HG03432 (cell line): ENCODE measurements around the gene SND1.
"Not testable (repeated sequence)": the region's sequence is repeated elsewhere in the genome, so short reads cannot be mapped to it uniquely, and the experiment has no call there.

Experiments used
- ATAC-seq: cut with Tn5 transposase; IDR thresholded peaks from one replicate; pipeline ENCODE4 v1.9.1; 2021; ENCODE audit warnings: mild to moderate bottlenecking, moderate library complexity; ENCODE audit not compliant: unreplicated experiment

SND1 gene

DNA sequence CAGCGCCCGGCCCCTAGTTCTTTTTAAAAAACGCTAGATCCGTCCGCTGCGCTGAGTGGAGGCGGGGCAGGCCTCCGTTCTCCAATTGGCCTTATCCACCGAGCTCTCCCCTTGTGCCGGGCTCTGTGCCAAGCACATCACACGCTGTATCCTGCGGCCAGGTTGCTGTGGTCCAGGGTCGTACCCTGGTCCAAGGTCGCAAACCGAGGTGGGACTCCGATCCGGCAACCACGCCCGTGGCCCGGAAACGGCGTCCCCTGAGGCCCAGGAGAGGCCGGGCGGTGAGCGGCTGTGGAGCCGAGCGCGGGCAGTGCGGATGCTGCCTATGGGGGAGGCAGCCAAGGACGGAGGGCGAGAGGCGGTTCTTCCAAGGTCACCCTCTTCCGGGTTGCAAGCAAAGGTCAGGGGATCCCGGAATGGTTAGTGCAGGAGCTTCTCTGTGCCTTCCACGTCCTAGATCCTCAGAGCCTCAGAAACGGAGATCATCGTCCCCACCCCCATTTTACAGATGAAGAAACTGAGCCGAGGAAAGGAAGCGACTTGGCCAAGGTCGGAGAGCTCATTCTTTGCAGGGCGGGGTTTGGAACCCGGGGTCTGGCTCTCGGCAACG is 451.6 kb downstream of the SND1 start:
- ATAC-seq: peak; percentile 42

DNA sequence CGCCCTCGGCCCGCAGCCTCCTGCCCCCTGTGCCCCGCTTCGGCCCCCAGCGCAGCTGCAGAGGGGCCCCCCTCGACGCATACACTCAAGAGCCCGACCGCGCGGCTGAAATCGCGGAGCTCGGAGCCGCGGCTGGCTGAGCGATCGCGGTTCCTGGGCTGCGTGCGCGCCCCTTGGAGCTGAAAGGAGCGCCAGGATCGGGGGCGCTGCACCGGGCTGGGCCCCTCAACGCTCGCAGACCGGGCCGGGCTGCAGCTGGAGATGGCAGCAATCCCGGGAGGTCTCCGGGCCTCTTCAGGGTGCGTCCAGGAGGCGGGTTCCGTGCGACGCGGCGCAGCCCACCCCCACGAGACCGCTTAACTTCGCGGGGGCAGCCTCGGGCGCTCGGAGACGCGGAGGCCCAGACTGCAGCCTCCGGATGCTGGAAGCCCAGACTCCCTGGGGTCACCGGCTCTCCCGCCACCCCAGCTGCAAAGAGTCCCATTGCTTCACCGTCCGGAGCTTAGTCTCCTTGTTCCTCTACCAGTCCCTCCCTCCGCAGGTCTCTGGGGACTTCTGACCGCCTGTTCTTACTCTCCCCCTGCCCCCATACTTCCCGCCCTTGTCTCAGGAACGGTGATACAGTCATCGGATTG is 452.2 kb downstream of the SND1 start:
- ATAC-seq: peak; percentile 24

- no peak for ATAC-seq
These were observed 453.4 kb downstream of the SND1 start for GRCh38 chr7:128105228-128106022.

DNA sequence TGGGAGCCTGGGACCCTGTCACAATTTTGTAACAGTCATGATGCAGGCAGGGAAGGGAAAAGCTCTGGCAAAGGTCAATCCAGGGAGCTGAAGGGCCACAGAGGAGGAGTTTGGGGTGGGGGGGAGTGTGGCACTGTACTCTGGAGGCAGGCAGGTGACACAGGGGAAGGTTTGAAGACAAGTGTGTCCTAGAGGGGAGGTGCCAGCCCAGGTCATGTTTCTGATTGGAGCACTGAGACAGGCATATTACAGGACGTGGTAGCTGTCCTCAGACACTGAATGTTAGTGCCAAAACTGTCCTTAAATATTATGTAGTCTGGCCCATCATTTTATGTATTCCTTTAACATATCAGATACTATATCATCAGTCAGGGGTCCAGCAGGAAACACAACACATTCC is 454.8 kb downstream of the SND1 start:
- no peak for ATAC-seq

- ATAC-seq: not testable (repeated sequence)
These were observed 455.5 kb downstream of the SND1 start for GRCh38 chr7:128107516-128107915.

DNA sequence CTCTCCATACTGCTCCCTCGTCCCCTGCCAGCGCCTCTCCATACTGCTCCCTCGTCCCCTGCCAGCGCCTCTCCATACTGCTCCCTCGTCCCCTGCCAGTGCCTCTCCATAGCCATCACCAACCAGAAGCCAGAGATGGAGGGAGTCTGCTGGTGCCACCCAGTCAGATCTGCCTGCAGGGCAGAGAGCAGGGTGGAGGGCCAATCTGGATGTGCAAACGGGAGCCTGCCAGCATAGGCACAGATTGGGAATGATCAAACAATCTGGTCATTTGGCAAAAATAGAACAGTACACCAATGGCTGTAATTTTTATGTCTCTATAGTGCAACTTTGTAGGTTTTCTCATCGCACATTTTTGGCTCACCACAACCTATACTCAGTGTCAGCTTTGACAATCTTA is 456.1 kb downstream of the SND1 start:
- ATAC-seq: no peak

GRCh38 chr7:128108641-128109423 is 456.8 kb downstream of the SND1 start:
- peak; percentile 87 for ATAC-seq

GRCh38 chr7:128109424-128109969 is 457.5 kb downstream of the SND1 start:
- ATAC-seq: not testable (repeated sequence)

GRCh38 chr7:128110641-128111364 is 458.8 kb downstream of the SND1 start:
- no peak for ATAC-seq

GRCh38 chr7:128112018-128112780 is 460.2 kb downstream of the SND1 start:
- no peak for ATAC-seq

DNA sequence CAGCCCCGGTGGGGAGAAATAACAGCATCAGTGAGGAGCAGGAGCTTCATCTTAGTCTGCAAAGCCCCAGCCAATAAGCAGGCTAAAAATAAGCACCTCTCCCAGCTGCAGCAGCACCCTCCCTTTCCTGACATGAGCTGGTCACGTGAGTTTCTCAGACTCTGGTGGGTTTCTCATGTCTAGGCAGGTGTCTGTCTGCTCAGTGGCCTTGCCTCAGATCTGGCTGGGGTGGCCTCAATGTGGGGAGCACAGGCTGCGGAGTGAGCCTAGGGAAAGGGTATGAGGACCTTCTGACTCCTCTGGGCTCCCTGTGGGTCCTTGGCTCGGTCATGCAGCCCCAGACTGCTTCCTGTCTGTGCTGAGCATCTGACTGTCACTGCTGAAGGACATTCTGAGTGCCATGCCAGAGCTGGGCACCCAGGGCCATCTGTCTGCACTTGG is 460.8 kb downstream of the SND1 start:
- ATAC-seq: peak; percentile 25

DNA sequence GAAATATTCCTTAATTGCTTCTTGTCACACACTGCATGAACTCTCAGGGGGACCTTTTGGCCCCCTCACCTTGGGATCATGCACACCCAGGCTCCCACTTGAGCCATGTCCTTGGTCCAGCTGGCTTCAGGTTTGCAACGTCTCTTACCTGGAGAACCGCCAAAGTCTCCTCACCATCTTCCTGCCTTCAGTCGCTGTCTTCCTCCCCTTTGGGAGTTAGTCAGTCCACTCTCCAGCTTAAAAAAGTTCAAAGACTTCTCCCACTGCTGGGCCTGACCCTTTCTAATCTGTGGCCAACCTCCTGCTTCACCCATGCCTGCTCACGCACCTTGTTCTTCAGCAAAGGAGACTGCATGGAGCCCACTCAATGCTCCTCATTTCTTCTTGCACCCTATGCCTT is 461.8 kb downstream of the SND1 start:
- no peak for ATAC-seq

DNA sequence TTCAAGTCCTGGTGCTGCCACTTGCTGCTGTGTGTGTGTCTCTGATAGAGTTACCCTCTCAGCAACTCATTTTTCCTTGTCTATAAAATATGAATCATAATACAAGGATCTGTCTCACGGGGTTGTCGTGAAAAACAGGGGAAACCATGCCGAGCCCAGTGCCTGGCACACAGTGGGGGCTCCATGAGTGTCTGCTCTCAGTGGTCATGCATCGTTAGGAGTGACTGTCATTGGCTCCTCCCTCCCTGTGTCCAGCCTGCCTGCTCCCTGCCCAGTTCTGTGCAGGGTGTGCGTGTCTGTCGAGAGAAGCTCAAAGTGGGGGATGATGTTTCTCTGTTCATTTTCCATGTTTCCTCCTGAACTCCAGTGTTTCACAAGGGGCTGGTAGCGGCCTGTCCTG is 462.8 kb downstream of the SND1 start:
- no peak for ATAC-seq

GRCh38 chr7:128115336-128115820 is 463.4 kb downstream of the SND1 start:
- ATAC-seq: no peak

DNA sequence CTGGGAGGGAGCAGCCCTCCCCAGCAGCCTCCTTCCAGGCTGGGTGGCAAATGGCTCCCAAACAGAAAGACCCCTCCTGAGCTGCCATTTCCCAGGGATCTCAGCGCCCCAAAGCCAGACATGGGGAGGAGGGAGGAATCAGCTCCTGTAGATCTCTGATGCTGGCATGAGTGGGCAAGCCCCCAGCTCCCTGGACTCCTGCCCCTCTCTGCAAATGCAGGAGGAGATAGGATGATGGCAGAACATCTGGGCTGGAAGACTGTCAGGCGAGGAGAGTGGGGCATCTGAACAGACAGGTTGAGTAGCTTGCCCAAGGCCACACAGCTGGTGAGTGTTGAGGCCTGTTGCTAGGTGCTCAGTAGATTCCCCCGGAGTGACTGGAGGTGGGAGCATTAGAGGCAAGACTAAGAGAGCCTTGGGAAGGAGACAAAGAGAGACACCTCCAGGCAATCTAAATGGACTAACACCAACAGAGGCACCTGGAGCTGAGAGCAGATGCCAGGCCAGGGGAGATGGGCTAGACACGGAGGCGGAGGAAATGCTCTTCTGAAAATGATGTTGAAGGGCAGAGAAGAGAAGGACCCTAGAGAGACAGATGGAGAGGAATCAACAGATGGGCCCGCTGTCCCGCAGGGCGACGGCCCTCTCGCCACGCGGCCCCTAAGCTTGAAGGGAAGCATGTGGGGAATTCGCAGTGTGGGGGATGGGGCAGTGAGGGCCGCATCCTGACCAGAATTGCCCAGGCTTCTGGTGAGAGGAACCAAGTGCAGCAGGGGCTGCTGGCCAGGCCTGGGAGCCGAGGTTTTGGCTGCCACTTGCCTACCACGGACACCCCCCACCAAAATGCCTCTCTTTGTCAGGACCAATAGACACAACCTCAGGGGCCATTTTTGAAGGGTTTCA is 464.1 kb downstream of the SND1 start:
- no peak for ATAC-seq

- no peak for ATAC-seq
These were observed 464.7 kb downstream of the SND1 start for GRCh38 chr7:128116740-128117139.

DNA sequence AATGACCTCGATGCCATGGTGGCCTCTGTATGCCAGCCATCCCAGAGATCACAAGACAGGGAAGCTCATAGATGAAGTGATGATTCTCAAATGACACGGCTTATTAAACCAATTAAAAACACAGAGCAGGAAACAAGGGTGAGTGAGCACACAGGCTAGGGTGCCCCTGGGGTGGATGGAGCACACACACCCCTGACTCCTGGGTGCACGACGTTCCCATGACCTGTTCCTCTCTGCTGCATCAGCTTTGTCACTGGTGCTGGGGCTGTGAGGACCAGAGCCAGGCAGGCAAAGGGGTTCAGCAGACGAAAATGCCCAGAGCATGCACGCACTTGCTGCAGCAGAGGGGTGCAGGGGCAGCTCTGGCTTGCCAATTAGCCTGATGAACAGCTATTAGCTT is 465.7 kb downstream of the SND1 start:
- ATAC-seq: no peak

GRCh38 chr7:128119036-128119435 is 467.0 kb downstream of the SND1 start:
- no peak for ATAC-seq
